Kidney glomerular epithelial cell (primary cell): ENCODE data around the gene KATNIP.
A peak's percentile ranks its signal among the peaks of the same experiment; 100 is the strongest.

Source experiments
- DNase-seq: peaks from one replicate; lab custom pipeline; 2025; lab: John Stamatoyannopoulos, UW

KATNIP gene

GRCh38 chr16:27549746-27550581 lies at the start of gene KATNIP, which contains the start of gene GTF3C1:
TSS of gene KATNIP (plus strand) at chr16:27550144. CDS start at chr16:27550171, 27 bp downstream.
TSS of gene GTF3C1 (minus strand) at chr16:27549913. CDS start at chr16:27549890, 23 bp downstream.
- DNase-seq, result peak; percentile 97

DNA sequence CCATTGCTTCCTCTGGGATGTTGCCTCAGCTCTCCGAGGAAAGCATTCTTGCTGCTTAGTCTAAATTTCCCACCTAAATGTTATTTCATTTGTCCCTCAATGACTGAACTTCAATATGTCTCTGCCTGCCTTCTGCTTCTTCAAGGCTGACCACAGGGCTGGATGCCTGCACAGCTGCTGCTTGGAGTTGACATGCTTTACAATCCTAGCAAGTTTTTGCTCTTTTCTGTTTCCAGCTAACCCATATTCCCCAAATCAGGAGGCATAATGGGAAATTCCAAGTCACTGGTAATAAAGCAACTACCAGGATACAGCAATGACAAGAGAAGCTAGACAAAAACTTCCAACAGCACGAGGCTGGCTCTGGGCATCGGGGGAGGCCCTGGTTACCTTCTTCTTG lies 49.1 kb upstream of the KATNIP start:
- no peak for DNase-seq

DNA sequence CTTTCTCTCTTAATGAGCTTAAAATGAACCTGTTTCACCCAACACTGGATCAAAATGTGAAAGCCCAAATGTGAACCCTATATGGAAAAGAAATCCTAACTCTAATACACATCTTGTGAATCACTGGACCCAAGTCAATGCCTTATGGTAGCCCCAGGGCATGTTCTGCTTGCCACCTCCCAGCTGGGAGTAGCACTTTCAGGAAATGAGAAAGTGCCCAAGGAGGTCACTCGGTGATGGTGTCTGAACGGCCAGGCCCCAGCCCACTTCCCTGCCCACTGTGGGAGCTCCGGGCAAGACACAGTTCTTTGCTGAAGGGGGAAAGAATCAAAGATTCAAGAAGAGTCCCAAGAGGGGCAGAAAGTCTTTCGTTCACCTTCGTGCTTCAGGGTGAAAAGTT lies 46.3 kb upstream of the KATNIP start:
- DNase-seq, result no peak

DNA sequence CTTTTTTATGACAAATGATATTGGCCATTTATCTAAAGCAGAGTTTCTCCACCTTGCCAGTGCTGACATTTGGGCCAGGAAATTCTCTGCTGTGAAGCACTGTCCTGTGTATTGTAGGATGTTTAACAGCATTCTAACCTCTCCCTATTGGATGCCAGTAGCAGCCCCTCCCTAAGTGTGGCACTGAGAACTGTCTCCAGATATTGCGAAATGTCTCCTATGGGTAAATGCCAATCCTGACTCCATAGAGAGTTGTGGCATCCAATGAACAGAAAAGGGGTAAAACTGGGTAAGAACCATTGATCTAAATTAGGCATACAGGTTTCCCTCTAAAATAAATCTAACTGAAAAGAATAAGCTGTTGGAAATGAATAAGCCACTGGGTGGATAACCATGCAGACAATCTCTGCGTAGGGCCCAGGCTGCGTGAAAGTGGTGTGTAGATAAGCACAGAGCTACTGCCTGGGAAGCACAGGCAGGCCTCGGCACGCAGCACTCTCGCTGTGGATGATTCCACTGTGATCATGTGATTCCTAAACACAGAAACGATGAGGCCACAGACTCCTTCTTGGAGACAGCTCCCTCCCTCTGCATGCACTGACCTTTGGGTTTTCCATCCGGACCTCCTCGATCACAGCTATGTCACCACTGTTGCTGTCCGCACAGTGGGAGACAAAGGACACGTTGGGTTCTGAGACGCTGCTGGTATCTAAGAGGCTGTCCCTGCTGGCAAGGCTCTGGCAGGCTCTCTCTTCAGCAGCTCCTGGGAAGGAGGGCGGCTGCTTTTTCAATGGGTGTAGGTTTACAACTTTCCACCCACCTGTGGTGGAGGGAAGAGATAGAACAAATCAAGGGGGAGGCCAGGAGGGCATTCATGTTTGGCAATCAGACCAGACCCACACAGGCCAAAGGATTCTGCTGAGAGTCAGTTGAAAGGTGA lies 44.4 kb upstream of the KATNIP start:
- DNase-seq, result no peak

GRCh38 chr16:27506771-27507170 lies 43.2 kb upstream of the KATNIP start:
- DNase-seq, result no peak

- DNase-seq, result peak; percentile 85
Measured at GRCh38 chr16:27508476-27508875, 41.5 kb upstream of the KATNIP start.

DNA sequence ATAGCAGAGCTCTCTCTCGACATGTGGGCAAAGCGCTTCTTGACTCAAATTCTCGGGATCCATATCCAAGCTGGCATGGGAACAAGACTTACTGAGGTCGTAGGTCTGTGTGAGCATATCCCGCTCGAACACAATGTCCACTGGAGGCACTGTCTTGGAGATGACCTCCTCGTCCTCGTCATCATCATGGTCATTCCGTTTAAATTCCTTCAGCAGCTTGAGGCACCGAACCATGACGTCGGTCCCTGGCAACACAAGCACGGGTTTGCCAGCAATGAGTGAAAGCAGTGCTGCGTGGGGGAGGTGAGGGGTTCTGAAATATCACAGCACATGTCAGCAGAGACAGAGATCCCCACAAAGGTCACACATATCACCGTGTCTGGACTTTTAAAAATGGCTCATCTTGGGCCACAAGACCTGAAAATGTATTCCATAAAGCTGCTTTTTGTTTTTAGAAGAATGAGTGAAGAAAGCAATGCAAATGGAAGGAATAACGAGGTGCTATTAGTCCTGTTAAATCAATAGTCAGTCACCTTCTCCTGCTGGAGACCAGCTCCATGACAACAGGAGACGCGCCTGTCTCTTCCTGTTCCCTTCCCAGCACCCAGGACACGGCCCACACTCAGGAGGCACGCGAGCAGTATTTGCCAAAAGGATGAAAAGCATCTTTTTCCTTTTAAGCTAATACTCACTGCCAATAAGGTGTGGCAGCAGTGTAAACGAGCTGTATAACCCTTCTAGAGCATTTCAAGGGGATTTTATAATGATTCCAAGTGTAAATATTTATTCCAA lies 38.1 kb upstream of the KATNIP start:
- peak; percentile 87 for DNase-seq

DNA sequence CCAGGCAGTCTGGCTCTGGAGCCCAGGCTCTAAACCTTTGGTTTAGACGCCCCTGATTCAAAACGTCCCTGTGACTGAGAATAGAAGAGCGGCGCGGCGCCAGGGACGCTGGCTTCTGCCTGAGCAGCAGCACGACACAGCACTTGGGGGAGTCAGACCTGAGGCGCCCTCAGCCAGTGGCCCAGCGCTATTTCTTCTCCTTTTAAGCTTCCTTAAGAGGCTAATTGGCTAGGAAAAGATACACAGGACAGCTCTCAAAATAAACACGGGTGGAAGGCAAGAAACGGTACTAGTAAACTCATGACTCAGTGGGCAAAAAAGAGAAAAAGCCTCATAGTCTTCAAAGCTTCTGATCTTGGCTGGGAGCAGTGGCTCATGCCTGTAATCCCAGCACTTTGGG lies 35.1 kb upstream of the KATNIP start:
- DNase-seq, result no peak

GRCh38 chr16:27515874-27516353 lies 34.0 kb upstream of the KATNIP start:
- no peak for DNase-seq

GRCh38 chr16:27516365-27516764 lies 33.6 kb upstream of the KATNIP start:
- no peak for DNase-seq

DNA sequence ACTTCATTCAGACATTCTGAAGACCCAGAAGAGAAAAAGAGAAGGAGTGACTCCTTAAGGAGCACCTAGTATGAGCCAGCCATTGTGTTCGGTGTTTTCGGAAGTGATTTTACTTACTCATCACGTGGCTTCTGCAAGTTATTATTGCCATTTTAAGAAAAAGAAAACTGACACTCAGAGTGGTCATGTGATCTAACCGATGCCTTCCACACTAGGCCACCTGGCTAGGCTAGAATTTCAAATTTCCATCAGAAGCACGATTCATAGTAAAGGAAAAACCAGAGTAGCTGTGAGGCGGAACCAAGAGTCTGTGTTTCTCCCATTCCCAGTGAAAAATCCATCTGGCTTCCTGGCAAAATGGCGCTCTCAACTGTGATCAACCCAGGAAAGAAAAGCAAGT lies 32.3 kb upstream of the KATNIP start:
- DNase-seq, result no peak

DNA sequence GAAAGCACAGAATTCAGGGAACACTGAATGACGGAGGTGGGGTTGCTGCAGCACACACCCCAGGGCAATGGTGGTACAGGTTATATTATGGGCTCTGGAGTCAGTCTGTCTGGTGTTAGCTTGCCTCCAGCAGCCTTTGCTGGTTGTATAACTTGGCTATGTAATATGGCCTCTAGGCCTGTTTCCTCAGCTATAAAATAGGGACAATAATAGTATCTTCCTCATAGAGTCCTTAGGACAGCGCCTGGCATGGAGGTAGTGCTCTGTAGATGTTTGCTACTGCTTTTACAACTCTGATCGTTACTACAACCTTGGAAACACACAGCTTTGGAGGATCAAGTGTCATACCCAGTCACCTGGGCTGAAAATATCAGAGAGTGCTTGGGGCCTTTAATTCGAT lies 31.7 kb upstream of the KATNIP start:
- DNase-seq, result no peak

DNA sequence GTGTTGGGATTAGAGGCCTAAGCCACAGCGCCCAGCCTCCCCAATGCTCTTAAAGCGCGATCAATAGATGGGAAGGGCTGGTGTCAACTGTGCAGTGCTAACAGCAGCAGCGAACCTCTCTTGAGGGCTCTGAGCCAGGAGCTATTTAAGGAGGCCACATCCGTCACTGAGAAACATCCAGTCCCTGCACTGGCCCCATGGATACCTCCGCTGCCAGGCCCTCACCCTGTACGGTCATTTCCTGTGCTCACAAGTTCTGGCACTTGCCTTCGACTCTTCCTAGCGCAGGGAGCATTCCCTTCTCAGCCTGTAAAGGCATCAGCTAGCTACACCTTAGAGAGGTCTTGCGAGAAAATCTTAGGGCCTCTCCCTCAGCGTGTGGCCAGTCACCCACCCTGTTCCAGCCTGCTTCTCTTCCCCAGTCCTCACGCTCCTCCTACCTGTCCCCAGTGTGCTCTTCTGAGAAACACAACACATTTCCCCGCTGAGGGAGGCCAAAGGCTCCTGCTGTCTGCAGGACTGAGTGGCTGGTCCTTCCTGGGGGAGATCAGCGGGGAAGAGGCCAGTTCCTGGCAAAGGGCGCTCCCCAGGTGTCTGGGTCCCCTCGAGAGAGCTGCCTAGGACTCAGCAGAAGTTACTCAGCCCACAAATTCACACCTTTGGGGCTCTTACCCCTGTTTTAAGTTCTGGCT lies 28.8 kb upstream of the KATNIP start:
- no peak for DNase-seq

- no peak for DNase-seq
Measured at GRCh38 chr16:27522173-27522707, 27.7 kb upstream of the KATNIP start.

DNA sequence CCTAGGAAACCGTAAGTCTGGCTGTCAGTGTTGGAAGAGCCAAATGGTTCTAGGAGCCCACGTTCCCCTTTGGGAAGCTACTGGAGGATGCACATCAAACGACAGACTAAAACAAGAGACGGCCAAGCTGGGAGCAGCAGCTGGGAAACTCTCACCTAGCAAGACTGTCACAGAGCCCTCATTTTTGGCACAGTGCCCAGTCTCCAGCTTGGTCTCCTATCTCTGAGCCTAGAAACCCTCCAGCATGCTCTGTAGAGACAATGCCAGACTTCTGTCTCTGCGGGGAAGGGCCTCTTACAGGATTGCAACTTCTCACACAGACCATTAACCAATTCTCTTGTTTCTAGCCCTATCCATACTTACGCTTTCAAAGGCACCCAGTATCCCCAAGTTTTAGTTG lies 23.8 kb upstream of the KATNIP start:
- DNase-seq, result no peak

GRCh38 chr16:27528294-27528693 lies 21.6 kb upstream of the KATNIP start:
- DNase-seq, result no peak

DNA sequence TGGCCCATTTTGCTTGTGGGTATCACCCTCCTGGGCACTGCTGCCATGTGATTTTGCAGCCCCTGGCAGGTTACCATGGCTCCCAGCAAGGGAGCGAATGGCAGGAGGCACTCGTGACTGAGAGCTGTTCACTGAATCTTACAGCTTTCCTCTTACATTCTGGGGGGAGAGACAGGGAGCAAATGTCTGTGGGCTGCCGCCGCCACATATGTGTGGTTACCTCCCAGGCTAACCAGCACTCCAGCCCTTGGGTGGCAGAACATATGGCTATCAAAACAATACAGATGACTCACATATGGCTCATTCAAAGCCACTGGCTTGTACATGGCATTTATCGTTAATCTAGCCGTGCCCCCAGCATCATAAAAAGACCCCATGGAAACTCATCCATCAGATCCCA lies 20.0 kb upstream of the KATNIP start:
- DNase-seq, result peak; percentile 28

DNA sequence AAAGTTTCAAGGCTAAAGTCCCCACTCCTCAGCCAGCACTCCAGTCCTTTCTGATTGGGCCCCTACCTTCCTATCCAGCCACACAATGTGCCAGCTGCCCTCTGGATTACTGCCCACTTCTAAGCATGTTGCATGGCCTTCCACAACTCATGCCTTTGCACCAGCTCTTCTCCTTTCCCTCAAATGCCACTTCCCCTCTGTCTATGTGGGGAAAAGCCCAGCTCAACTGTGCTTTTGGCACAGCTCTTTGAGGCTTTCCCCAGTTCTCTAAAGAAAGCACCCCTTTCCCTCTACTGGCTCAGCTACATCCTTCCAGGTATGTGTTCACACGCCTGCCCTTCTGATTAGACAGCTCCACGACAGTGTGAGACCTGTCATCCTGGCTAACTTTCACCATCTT lies 18.8 kb upstream of the KATNIP start:
- DNase-seq, result no peak

DNA sequence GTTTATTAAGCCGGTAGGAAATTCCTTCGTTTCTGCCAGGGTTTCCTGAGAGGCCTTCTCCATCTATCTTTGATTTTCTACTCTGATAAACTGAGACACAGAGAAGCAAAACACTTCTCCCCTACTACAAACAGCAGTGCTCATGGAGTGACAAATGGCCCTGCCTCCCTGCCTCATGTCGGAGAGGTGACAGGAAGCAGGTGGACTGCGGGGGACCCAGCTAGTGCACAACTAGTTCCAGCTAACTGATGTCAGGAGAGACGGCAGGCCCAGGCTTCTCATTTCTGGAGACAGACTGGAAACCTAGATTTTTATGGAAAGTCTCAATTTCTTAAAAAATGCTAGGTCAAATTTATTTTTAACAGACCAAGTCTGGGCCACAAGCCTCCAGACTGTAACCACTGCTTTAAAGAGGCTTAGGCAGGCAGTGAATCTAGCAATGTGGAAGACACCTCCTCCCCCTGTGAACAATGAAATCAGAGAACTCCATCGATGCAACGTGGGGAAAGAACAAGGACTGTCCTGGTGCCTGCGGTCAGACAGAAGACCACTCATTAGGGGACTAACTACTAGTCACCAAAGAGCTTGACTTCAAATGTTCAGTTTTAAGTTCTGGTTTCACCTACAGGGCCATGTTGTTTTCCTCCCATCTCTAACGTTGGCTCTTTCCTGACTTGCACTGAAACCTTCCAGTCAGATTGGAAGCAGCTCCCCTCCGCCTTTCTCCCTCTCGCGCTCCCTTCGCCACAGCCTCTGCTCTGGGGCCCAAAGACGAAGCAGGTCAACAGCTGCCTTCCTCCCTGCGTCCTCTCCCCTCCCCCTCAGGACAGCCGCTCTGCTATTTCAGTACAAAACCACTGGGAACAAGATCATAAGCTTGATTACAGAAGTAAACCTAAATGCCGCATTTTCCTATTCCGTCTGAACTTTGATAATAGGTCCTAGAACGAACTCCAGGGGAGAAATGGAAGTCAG lies 17.8 kb upstream of the KATNIP start:
- DNase-seq, result no peak

DNA sequence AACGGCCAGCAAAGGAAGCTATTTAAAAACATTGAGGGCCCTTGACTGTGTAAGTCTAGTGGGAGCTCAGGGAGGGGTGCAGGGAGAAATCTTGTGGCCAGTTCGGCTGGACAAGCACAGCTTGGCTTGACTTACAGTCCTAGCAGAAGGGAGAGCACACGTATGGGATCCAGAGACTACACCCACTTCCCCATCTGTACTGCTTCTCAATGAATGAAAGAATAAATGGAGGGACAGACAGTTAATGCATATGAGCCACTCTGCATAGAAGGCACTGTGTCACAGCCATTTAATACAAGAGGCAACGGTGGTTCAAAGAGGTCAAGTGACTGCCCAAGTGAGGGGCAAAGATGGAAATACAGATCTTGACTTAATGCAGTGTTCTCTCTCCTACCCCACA lies 15.7 kb upstream of the KATNIP start:
- no peak for DNase-seq
